ENCODE measurements around the gene GRIN1.

The GRIN1 gene

DNA sequence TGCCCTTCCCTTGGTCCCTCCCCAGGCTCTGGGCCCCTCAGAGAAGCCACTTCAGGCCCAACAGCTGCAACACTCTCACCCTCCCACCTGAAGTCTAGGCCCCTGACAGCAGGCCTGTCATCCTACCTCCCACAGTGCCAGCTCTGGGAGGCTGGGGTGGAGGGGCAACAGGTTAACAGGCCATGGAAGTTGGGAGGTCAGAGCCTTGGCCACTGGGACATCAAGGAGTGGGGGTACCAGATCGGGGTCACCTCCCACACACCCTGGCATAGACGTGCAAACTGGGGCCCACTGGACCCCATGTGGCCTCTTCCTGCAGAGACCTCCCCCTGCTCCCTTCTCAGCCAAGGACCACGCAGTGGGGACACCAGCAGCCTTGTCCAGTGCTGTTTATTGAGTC is 52.3 kb downstream of the GRIN1 start:
- TF ChIP-seq CTCF (IDR thresholded peaks at IDR 0.05): no peak

- TF ChIP-seq CTCF (IDR thresholded peaks at IDR 0.05): no peak
Measured at GRCh38 chr9:137191691-137192447, 52.9 kb downstream of the GRIN1 start.

DNA sequence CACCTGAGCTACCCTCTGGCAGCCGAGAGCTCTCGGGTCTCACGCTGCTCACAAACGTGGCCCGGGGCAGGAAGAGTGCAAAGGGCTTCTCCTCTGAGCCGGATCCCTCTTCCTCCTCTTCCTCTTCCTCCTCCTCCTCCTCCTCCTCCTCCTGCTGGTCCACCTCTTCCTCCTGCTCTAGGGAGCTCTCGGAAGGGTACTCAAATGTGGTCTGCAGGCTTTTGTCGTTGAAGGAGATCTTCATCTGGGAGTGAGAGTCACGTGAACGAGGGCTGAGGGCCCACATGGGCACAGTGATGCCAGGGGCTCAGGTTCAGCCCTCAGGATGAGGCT is 53.5 kb downstream of the GRIN1 start:
- TF ChIP-seq CTCF (IDR thresholded peaks at IDR 0.05): no peak

DNA sequence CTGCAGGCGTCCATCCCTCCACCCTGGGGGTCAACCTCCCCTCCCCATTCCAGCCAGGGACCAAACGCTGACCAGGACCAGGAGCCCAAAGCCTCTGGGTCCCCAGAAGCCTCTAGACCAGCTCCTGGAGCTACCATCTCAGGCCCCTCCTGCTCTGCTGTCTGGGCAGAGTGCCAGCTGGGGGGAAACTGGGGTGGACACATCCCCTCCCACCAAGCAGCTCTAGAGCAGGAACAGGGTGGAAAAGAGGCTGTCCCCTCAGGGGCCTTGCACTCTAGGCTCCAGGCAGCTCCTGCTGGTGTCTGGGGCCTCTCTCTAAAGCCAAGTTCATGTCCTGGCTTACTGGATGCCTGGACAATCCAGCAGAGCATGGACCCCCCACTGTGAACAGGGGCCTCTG is 53.9 kb downstream of the GRIN1 start:
- TF ChIP-seq CTCF (IDR thresholded peaks at IDR 0.05): no peak

DNA sequence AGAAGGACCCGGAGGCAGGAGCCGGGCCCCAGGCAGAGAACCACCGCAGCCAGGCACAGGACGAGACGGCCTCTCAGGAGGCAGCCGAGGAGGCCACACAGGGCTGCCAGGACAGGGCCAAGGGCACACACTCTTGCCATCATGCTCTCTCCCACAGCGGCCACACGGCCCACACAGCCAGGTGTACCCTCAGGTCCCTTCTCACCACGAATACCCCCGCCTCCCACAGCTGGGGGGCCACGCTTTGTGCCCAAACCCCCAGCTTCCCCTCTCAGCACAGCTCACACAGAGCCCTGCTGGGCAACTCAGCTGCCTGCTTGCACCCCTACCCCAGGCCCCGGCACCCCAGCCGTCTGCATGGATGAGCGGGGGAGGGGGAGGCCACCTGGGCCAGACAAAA is 54.8 kb downstream of the GRIN1 start:
- no peak for TF ChIP-seq CTCF (IDR thresholded peaks at IDR 0.05)

GRCh38 chr9:137194388-137194787 is 55.4 kb downstream of the GRIN1 start:
- TF ChIP-seq CTCF (IDR thresholded peaks at IDR 0.05): no peak

DNA sequence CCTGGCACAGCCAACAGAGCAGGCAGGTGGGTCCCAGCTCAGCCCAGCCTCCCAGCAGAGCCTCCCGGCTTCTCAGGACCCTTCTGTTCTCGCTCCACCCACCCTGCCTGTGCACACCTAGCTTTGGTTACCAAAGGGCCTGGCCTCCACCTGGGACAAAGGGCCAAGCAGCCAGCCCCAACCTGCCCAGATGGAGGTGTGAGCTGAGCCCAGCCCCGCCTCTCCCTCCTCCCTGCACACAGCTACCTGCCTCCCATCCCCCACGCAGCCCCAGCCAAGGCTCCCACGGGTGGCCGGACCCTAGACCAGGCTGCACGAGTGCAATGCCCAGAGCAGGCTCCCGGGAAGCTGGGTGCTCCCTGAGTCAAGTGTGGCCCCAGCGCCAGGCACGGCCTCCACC is 56.0 kb downstream of the GRIN1 start:
- TF ChIP-seq CTCF (IDR thresholded peaks at IDR 0.05): no peak

Data from LNCAP (cell line).